ENCODE results near the gene ENPP3.

GRCh38 chr6:131721161-131721560 is 84.1 kb downstream of the ENPP3 start:
- no peak for TF ChIP-seq USF2 (IDR thresholded peaks at IDR 0.05; ENCODE audit: borderline replicate concordance, low read depth, low read length)
- TF ChIP-seq, protein P1, sequence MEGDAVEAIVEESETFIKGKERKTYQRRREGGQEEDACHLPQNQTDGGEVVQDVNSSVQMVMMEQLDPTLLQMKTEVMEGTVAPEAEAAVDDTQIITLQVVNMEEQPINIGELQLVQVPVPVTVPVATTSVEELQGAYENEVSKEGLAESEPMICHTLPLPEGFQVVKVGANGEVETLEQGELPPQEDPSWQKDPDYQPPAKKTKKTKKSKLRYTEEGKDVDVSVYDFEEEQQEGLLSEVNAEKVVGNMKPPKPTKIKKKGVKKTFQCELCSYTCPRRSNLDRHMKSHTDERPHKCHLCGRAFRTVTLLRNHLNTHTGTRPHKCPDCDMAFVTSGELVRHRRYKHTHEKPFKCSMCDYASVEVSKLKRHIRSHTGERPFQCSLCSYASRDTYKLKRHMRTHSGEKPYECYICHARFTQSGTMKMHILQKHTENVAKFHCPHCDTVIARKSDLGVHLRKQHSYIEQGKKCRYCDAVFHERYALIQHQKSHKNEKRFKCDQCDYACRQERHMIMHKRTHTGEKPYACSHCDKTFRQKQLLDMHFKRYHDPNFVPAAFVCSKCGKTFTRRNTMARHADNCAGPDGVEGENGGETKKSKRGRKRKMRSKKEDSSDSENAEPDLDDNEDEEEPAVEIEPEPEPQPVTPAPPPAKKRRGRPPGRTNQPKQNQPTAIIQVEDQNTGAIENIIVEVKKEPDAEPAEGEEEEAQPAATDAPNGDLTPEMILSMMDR (IDR thresholded peaks at IDR 0.05), result no peak
